ENCODE results near the gene GNPTAB. TPM values are rescaled to one million over a fixed set of nuclear protein-coding genes. Genes with fewer than 3 reads are reported as not detected.
"Not testable (repeated sequence)": the region's sequence is repeated elsewhere in the genome, so short reads cannot be mapped to it uniquely, and the experiment has no call there.

Gene GNPTAB
- total RNA-seq (2014; rRNA removed; shearing (Covaris generic)), result 15.6 and 19.0 TPM in 2 replicates

GRCh38 chr12:101830367-101831325 lies at the start of gene GNPTAB:
Gene GNPTAB, minus strand, starts transcription at chr12:101830959. Its CDS starts 284 bp downstream, at chr12:101830675.
- DNase-seq (ENCODE audit: low spot score), result peak; percentile 76

DNA sequence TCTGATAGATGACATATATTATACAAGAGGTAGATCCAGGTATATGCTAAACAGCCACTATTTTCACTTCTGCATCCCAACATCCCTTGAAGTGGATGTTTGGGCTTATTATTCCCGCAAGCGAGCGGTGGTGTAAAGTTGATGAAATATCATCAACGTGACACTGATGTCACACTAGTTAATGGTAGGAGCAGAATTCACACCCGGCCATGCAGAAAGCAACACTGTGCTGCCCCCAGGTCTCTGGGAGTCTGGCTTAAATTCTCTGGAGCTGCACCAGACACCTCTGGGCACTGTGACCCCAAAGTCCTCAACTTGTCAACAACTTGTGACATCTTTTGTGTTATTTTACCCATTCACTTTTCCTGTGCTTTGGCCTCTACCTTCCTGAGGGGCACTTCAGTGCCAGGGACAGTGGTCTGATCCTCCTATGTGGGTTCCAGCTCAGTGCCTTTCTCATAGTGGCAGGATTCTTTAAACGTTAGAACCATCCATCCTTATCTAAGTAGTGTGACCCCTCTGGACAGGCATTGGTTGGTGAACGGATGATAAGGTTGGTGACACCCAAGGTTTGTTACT lies 47.6 kb upstream of the GNPTAB start:
- peak; percentile 8 for DNase-seq (ENCODE audit: low spot score)

- DNase-seq (ENCODE audit: low spot score), result peak; percentile 28
Observed at GRCh38 chr12:101877806-101878242, 47.1 kb upstream of the GNPTAB start.

GRCh38 chr12:101876861-101877805 lies 46.4 kb upstream of the GNPTAB start, which contains the start of gene DRAM1:
Gene DRAM1, plus strand, starts transcription at chr12:101877580. Its CDS starts 210 bp downstream, at chr12:101877790.
- DNase-seq (ENCODE audit: low spot score), result peak; percentile 72

- DNase-seq (ENCODE audit: low spot score), result peak; percentile 6
Observed at GRCh38 chr12:101876322-101876860, 45.6 kb upstream of the GNPTAB start.

- DNase-seq (ENCODE audit: low spot score), result no peak
Observed at GRCh38 chr12:101875162-101875561, 44.4 kb upstream of the GNPTAB start.

GRCh38 chr12:101870925-101871324 lies 40.2 kb upstream of the GNPTAB start:
- no peak for DNase-seq (ENCODE audit: low spot score)

DNA sequence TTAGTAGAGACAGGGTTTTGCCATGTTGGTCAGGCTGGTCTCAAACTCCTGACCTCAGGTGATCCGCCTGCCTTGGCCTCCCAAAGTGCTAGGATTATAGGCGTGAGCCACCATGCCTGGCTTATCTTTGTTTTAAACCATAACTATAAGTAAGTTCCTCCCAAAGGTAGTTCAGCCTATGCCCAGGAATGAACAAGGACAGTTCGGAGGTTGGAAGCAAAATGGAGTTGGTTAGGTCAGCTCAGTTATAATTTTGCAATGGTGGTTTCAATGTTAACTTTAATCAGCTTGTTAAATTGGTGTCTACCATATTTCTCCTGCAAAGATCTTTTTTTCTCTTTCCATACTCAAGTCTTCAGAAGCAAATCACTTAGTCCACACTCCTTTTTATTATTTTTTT lies 36.9 kb upstream of the GNPTAB start:
- not testable (repeated sequence) for DNase-seq (ENCODE audit: low spot score)

DNA sequence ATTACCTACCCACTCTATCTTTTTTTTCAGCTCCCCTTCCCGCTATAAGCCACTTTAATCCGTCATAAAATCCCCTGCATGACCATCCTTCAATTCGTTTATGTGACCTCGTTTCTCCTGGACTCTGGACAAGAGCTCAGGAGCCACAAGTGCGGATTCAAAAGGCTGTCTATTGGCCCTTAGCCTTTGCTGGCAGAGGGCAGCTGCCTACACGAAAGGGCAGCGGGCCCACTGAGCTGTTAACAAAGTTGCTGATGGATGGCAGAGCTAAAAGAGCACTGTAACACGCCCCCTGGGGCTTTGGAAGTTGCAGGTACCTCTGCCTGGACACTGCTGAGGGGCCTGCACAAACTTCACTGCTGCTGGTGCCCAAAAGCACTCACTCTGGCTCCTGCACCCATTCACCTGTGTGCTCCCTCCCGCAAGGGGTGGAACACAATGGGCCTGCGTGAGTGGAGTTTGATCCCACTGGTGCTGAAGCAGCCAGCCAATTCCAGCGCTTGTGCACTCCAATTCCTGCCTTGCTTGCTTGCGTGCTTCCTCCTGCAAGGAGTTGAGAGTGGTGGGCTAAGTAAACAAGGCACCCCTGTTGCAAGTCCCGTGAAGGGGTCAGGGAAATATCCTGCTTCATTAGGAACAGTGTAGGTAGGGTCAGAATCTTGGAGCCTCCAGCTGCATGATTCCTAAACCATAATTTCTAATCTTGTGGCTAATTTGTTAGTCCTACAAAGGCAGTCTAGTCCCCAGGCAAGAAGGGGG lies 36.0 kb upstream of the GNPTAB start:
- DNase-seq (ENCODE audit: low spot score), result no peak

DNA sequence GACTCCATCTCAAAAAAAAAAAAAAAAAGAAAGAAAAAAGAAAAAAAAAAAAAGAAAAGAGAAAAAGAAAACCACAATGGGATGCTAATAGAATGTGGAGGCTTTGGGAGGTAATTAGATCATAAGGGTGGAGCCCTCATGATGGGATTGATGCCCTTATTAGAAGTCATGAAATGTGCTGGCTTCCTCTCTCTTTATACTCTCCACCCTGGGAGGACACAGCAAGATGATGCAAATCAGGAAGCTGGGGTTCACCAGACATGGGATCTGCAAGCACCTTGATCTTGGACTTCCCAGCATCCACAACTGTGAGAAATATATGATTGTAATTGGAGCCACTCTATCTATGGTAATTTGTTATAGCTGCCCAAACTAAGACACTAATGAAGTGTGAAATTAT lies 33.2 kb upstream of the GNPTAB start:
- DNase-seq (ENCODE audit: low spot score), result no peak

DNA sequence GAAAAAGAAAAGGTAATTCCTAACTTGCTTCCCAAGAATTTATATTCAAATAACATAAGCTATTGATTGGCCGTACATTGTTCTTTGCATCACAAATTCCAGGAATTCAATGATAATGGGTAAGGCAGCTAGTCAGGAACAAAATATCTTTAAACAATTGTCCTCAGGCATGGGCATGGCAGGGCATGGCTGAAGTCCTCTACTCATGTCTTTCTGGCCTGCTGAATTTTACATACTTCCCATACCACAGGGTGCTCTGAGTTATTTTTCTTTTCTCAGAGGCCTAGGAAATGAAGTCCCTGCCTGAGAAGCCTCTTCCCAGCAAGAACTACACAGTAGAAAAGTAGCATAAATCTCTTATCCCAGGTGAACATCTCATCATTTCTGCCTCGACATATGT lies 31.5 kb upstream of the GNPTAB start:
- no peak for DNase-seq (ENCODE audit: low spot score)

DNA sequence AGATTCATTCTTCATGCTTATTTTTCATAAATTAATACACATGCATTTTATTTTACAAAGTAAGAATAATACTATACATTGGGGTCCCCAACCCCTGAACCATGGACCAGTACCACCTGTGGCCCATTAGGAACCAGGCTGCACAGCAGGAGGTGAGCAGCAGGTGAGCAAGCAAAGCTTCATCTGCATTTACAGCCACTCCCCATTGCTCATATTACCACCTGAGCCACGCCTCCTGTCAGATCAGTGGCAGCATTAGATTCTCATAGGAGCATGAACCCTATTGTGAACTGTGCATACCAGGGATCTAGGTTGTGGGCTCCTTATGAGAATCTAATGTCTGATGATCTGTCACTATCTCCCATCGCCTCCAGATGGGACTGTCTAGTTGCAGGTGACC lies 30.9 kb upstream of the GNPTAB start:
- DNase-seq (ENCODE audit: low spot score), result not testable (repeated sequence)

GRCh38 chr12:101859664-101860607 lies 29.2 kb upstream of the GNPTAB start:
- no peak for DNase-seq (ENCODE audit: low spot score)

DNA sequence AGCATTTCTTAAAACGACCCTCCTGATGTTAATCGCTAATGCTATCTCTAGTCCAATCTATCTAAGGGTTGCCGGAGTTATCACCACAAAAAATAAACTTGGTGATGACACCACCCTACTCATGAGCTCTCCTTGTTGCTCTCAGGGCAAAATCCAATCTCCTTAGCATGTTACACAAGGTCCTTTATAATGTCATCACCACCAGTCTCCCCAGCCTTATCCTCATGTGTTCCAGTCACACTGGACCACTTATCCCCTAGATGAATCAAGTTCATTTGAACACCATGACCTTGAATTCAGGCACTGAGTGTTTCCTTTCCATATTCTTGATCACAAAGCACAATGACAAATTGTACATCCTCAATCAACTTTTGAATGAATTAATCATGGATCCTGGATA lies 27.6 kb upstream of the GNPTAB start:
- no peak for DNase-seq (ENCODE audit: low spot score)

- DNase-seq (ENCODE audit: low spot score), result peak; percentile 81
Observed at GRCh38 chr12:101857043-101857558, 26.3 kb upstream of the GNPTAB start.

DNA sequence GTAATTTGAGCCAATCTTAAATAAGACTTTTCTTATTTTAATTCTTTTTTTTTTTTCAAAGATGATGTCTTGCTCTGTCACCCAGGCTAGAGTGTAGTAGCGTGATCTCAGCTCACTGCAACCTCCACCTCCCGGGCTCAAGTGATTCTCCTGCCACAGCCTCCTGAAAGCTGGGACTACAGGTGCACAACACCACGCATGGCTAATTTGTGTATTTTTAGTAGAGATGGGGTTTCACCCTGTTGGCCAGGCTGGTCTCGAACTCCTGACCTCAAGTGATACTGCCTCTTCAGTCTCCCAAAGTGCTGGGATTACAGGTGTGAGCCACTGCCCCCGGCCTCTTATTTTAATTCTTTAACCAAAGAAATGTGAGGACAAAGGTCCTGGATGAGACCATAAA lies 25.9 kb upstream of the GNPTAB start:
- DNase-seq (ENCODE audit: low spot score), result not testable (repeated sequence)

DNA sequence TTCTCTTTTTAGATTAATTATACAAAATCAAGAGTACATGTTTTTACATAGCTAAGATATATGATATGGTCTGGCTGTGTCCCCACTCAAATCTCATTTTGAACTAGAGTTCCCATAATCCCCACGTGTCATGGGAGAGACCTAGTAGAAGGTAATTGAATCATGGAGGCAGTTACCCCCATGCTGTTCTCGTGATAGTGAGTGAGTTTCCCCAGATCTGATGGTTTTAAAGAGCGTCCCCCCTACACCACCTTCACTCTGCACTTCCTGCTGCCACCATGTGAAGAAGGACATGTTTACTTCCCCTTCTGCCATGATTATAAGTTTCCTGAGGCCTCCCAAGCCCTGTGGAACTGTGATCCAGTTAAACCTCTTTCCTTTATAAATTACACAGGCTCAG lies 25.2 kb upstream of the GNPTAB start:
- no peak for DNase-seq (ENCODE audit: low spot score)

DNA sequence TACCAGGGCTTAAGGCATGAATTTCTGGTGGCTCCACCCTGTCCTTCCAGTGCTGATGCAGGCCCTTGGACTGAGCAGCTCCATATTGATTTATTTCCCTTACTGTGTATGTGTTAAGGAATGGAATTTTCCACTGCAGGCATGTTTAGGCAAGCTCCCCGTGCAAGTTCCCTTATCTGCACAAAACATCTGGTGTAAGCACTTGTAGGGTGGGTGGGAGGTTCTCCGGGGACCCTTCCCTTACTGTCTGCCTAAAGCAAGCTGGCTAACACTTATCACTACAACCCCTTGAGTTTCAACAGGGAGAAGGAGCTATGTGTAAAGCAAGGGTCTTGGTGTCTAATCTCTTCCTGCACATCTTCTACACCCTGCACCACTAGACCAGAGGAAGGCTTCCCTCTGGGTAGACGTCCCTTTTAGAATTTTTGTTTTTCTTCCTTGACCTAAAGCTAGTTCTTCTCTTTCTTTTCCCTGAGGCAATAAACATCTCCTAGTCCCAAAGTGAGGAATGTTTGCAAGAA lies 24.7 kb upstream of the GNPTAB start:
- DNase-seq (ENCODE audit: low spot score), result no peak

- DNase-seq (ENCODE audit: low spot score), result no peak
Observed at GRCh38 chr12:101854747-101855146, 24.0 kb upstream of the GNPTAB start.
